Hepatocyte (in vitro differentiated cells): ENCODE data around the gene SETD6.

Experiments used
- EZH2phosphoT487 ChIP-seq: fragments of 200-600 bp; sonication (generic); IDR thresholded peaks from one replicate; pipeline ENCODE4 v1.6.1; 2018; ENCODE audit warnings: antibody characterized with exemption, mild to moderate bottlenecking, low read depth, moderate library complexity; ENCODE audit not compliant: unreplicated experiment, severe bottlenecking
- TF ChIP-seq, protein P1 (sequence below): fragments of 200-600 bp; sonication (generic); IDR thresholded peaks from 2 replicates; pipeline ENCODE4 v1.5.1; 2016; ENCODE audit warnings: antibody characterized with exemption, mild to moderate bottlenecking; ENCODE audit not compliant: poor library complexity

DNA sequence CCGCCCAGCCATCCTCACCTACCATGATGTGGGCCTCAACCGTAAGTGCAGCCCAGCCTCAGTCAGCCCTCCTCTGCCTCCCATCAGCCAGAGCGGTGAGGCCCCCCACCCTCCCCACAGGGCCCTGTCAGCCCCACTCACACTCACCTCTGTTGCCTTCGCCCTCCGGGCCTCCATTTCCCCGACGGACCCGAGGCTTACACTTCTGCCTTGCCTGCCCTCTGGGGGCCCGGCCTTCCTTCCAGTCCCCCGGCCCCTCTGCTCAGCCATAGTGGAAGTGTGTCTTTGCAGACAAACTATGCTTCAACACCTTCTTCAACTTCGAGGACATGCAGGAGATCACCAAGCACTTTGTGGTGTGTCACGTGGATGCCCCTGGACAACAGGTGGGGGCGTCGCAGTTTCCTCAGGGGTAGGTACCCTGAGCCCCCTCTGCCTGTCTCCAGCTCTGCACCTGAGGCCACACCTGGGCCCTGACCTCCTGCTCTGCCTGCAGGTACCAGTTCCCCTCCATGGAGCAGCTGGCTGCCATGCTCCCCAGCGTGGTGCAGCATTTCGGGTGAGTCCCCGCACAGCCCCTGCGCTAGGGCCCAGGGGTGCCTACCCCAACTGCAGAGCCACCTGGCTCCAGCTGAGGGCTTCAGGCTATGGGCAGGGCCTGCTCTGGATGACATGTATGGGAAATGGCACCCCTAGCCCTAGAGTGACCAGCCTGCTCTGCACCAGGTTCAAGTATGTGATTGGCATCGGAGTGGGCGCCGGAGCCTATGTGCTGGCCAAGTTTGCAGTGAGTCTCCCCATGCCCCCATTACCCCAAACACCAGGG is 11.2 kb upstream of the SETD6 start:
- TF ChIP-seq, protein P1, sequence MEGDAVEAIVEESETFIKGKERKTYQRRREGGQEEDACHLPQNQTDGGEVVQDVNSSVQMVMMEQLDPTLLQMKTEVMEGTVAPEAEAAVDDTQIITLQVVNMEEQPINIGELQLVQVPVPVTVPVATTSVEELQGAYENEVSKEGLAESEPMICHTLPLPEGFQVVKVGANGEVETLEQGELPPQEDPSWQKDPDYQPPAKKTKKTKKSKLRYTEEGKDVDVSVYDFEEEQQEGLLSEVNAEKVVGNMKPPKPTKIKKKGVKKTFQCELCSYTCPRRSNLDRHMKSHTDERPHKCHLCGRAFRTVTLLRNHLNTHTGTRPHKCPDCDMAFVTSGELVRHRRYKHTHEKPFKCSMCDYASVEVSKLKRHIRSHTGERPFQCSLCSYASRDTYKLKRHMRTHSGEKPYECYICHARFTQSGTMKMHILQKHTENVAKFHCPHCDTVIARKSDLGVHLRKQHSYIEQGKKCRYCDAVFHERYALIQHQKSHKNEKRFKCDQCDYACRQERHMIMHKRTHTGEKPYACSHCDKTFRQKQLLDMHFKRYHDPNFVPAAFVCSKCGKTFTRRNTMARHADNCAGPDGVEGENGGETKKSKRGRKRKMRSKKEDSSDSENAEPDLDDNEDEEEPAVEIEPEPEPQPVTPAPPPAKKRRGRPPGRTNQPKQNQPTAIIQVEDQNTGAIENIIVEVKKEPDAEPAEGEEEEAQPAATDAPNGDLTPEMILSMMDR, result no peak
- TF ChIP-seq EZH2phosphoT487, result no peak
